GM18526 (cell line): ENCODE data around the gene GTF2F2.

Experiments used
- POLR2A ChIP-seq: IDR thresholded peaks from 3 replicates; pipeline ENCODE4 v1.6.1; 2011; ENCODE audit not compliant: insufficient read length; ENCODE audit errors: extremely low read depth

Gene GTF2F2

GRCh38 chr13:45295536-45295935, 175.2 kb downstream of the GTF2F2 start:
- no peak for TF ChIP-seq POLR2A

DNA sequence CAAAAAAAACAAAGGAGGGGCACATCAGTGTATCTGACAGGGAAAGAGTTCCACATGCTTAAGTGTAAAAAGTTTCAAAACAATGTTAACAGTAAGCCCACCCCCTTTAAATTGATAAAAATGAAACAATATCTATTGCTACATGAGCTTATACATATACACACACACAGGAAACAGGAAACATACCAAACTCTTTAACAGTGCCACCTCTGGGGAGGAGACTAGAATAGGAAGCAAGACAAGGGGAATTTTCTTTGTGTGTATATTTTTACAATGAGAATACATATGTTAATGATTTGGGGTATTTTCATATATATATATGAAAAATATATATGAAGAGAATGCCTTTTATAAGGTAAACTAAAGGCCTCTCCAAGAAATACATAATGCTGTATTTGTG, 175.9 kb downstream of the GTF2F2 start:
- TF ChIP-seq POLR2A = no peak

- no peak for TF ChIP-seq POLR2A
These were observed 177.3 kb downstream of the GTF2F2 start for GRCh38 chr13:45297456-45298205.

- TF ChIP-seq POLR2A = no peak
These were observed 177.8 kb downstream of the GTF2F2 start for GRCh38 chr13:45298206-45298505.

DNA sequence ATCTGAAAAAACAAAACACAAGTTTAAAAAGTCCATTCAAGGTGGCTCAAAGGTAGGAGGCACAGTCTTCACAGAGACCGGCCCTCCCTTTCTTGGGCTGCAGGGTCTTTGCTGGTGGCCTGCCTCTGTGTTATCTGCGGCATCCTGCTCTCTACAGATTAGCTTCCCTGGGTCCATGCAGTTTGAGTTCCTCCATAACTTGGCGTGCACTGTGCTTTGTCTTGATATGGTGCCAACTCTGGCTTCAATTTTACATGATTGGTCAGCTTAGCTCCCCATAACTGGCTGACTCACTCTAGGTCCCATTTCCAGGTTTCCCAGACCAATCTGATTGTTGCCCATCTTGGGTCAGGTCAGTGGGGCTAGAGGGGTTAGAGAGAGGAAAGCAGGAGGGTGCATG, 178.9 kb downstream of the GTF2F2 start:
- TF ChIP-seq POLR2A = no peak

GRCh38 chr13:45300190-45300985, 180.1 kb downstream of the GTF2F2 start:
- TF ChIP-seq POLR2A = no peak

DNA sequence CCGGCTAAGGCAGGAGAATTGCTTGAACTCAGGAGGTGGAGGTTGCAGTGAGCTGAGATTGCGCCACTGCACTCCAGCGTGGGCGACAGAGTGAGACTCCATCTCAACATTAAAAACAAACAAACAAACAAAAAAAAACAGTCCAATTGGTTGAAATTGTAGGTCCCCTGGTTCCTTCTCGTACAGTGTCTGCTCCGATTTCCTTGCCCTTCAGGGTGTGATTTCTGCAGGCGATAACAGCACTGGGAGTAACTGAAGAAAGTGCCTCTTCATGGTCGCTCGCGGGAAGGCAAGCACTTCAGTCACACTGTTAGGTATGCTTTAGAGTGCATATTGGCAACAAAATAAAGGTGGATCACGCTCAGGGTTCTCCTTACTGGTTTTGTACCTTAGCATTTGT, 181.0 kb downstream of the GTF2F2 start:
- no peak for TF ChIP-seq POLR2A

DNA sequence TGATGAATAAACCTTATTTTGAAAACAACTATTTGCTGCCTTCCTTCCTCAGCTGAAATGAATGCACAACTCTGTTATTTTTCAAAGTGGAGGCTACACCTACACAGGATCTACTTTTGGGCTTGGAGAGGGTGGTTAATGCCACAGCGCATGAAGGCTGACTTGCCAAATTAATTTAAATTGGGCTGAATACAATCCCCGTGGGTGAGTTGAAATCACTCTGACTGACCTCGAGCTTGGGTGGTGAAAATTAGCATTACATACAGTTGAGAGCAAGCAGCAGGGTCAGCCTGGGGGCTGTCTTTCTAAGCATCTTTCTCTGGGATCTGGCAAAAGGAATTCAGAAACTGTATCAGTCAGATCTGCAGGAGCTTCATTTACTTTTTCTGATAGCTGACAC, 182.2 kb downstream of the GTF2F2 start:
- no peak for TF ChIP-seq POLR2A

- no peak for TF ChIP-seq POLR2A
These were observed 182.7 kb downstream of the GTF2F2 start for GRCh38 chr13:45303026-45303425.

DNA sequence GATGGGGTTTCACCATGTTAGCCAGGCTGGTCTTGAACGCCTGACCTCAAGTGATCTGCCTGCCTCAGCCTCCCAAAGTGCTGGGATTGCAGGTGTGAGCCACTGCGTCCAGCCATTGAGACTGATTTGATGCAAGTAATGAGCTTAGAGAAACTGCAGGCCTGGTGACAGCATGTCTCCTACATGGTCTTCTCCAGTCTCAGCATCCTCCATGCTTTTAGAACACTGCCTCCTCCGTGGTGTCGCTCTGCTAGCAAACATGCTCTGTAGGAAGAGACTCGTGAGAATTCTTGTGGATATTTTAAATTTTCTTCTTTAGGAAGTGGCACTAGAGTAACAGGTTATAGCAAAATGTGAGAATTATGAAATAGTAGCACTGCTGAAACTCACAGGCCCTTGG, 183.6 kb downstream of the GTF2F2 start:
- TF ChIP-seq POLR2A = no peak

DNA sequence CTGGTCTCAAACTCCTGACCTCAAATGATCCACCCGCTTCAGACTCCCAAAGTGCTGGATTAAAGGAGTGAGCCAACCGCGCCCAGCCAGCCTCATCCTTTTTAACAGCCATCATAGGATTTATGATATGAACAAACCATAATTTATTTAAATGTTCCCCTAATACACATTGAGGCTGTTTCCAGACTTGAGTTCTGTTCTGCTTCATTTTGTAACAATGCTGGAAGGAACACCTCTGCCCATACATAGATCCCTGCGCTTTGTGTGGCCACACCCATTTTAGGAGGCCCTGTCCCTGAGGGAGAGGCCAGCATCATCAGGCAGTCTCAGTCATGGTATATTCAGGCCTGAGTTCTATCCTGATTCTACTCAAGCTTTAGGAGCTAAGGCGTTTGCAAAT, 184.8 kb downstream of the GTF2F2 start:
- no peak for TF ChIP-seq POLR2A

GRCh38 chr13:45306966-45307365, 186.7 kb downstream of the GTF2F2 start:
- TF ChIP-seq POLR2A = no peak

- TF ChIP-seq POLR2A = no peak
These were observed 190.2 kb downstream of the GTF2F2 start for GRCh38 chr13:45310341-45311131.

DNA sequence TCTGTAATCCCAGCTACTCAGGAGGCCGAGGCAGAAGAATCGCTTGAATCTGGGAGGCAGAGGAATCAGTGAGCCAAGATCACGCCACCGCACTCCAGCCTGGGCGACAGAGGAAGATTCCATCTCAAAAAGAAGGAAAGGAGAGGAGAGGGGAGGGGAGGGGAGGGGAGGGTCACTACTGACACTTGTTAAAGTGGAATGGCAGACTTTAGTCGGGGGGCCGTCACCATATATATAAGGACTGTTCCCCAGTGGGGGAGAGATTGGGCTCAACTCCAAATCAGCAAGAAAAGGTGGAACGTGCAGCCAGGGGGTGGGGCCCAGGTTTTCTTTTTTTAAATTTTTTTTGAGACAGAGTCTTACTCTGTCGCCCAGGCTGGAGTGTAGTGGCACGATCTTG, 194.5 kb downstream of the GTF2F2 start:
- no peak for TF ChIP-seq POLR2A

DNA sequence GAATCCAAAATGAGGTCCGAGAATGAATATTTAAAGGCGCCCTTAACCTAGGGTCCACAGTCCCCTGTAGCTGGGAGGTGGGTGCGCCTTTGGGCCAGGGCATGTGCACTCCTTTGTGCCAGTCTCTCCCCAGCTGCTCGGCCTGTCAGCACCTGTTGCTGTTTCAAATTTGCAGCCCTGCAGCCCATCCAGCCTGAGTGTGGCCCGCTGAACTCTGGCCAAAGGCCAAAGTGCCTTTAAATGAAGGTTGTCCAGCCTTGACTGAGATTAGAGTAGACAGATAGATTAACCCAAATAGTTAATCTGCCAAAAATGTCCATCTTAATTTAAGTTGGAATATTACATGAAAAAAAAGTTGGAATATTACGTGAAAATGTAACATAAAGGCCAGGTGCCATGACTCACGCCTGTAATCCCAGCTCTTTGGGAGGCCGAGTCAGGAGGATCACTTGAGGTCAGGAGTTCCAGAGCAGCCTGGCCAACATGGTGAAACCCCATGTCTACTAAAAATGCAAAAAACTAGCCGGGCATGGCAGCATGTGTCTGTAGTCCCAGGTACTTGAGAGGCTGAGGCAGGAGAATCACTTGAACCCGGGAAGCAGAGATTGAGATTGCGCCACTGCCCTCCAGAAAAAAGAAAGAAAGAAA, 195.3 kb downstream of the GTF2F2 start:
- no peak for TF ChIP-seq POLR2A
